Upper lobe of left lung (tissue), 6 donors: ENCODE measurements around the gene THAP4. TPM values are rescaled to one million over a fixed set of nuclear protein-coding genes. Genes with fewer than 3 reads are reported as not detected.
A peak's percentile ranks its signal among the peaks of the same experiment; 100 is the strongest.

Experiments used
- ATAC-seq, 2 donors: fragments of 200-7000 bp; cut with Tn5 transposase; one replicate each; pipeline ENCODE4 v1.9.1; 2022; ENCODE audit warnings: mild to moderate bottlenecking in 2 of 2, moderate library complexity in 2 of 2; ENCODE audit not compliant: low FRiP score in 2 of 2
- DNase-seq, 2 donors: peaks; one replicate each; pipeline ENCODE4 v3.0.0-alpha.2; 2019 to 2020
- H3K27ac ChIP-seq, 4 donors: fragments of 200-600 bp; sonication (generic); one replicate each; pipeline ENCODE4 v1.5.1; 2016 to 2019
- H3K27me3 ChIP-seq, 4 donors: fragments of 200-600 bp; sonication (generic); one replicate each; pipeline ENCODE4 v1.5.1; 2017 to 2019
- H3K36me3 ChIP-seq, 4 donors: fragments of 200-600 bp; sonication (generic); one replicate each; pipeline ENCODE4 v1.5.1; 2016 to 2019
- H3K4me1 ChIP-seq, 4 donors: fragments of 200-600 bp; sonication (generic); one replicate each; pipeline ENCODE4 v1.5.1; 2018 to 2019
- H3K4me3 ChIP-seq, 4 donors: fragments of 200-600 bp; sonication (generic); one replicate each; pipeline ENCODE4 v1.5.1; 2017 to 2019; ENCODE audit warnings: mild to moderate bottlenecking in 2 of 4, moderate library complexity in 1 of 4
- H3K9me3 ChIP-seq, 4 donors: fragments of 200-600 bp; sonication (generic); one replicate each; pipeline ENCODE4 v1.5.1; 2018 to 2019
- EP300 ChIP-seq, 4 donors: sonication (generic); formaldehyde crosslinking; IDR thresholded peaks; one replicate each; pipeline ENCODE4 v1.5.1; 2017; ENCODE audit warnings: antibody characterized with exemption in 4 of 4, control low read depth in 2 of 4
- POLR2A ChIP-seq, 4 donors: fragments of 450-650 bp; IDR thresholded peaks; one replicate each; pipeline ENCODE4 v1.5.1; 2016 to 2017; ENCODE audit warnings: antibody characterized with exemption in 4 of 4, mild to moderate bottlenecking in 2 of 4
- POLR2AphosphoS5 ChIP-seq, 2 donors: sonication (generic); formaldehyde crosslinking; IDR thresholded peaks; one replicate each; pipeline ENCODE4 v1.5.1; 2017; ENCODE audit warnings: antibody characterized with exemption in 2 of 2
- WGBS, 2 donors: methylation state at CpG; one replicate each; pipeline ENCODE4 v1.1.5; 2017 to 2018; 5-methylcytosine and 5-hydroxymethylcytosine counted together
- small RNA-seq, 4 donors: library from RNA; depleted of rRNA; stranded (forward); fragments of <200 nt; gene quantifications; one replicate each; pipeline ENCODE3, GENCODE V24; 2016
- total RNA-seq, 6 donors: library from RNA; depleted of rRNA in 4 of 6; stranded (reverse); fragments of >200 nt in 4 of 6; gene quantifications; one replicate each; pipeline versions ENCODE4 v1.1.0 to v1.2.1, GENCODE V29; 2016 to 2021
- TF ChIP-seq, protein P1 (sequence below), 6 experiments: fragments of 450-650 bp in 4 of 6; fragments of 200-600 bp in 2 of 6; sonication (generic) in 2 of 6; IDR thresholded peaks; one replicate each; pipeline ENCODE4 v1.5.1; 2016 to 2019; ENCODE audit warnings: antibody characterized with exemption in 6 of 6
- donor health status: DM: no; HTN: no; CAD: no; lungs with moderate emphysema.
- donor health status: DM: no; HTN: yes; CAD: no; lungs with severe emphysema.

The THAP4 gene
- total RNA-seq, 6 donors from 2014 or later, result 36.6 to 85.9 (median 48.1) TPM

DNA sequence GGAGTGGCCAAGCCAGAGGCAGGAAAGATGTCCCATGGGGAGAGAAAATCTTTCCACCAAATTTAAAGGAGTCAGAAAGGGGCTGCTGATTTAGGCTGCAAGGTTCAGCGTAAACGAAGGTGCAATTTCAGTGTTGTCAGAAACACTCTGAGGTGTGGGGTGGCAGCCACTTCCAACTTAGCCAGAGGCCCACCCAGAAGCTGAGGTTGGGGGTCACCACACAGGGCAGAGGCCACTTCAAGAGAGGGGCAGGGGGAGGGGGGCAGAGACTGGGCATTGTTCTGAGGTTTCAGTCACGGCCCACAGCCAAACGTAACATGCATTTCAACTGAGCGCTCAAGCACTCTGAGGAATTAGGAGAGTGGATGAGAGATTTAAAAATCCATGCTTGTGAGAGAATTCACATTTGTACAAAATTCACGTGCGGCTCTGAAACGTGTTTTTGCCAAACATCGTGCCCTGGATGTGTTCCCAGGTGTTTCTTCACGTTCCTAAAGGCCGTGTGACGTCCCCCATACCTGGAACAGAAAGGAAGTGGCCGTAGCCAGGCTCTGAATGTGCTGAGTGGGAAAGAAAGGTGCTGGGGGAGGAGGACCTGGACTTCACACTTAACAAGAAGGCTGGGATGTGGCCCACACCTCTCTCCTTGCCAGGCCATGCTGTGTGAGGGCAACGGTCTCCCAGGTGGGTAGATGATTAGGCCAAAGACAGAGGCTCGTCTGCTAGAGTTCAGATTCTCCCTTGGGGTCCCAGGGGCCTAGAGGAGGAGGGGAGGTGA lies 97.9 kb downstream of the THAP4 start:
- 73 to 74% methylated on average over 15 of the region's 15 CpGs for WGBS, 2 donors
- no peaks in the 10 kb centered on the region for H3K9me3 ChIP-seq
- no peaks in the 10 kb centered on the region for H3K36me3 ChIP-seq
- no peak for TF ChIP-seq EP300 (IDR thresholded peaks at IDR 0.05)
- TF ChIP-seq POLR2AphosphoS5 (IDR thresholded peaks at IDR 0.05), result no peak
- H3K27me3 ChIP-seq, result peaks cover 0 to 17% (median 4%) of the 10 kb centered on the region in 4 donors
- H3K4me3 ChIP-seq, result no peak overlapping the region
- no peak for DNase-seq
- peak overlapping the region in 3 of 4 donors; percentile 12 to 80 (median 65) for H3K27ac ChIP-seq
- H3K4me1 ChIP-seq, result peaks cover 12 to 29% (median 20%) of the 10 kb centered on the region in 4 donors
- ATAC-seq, result no peak

DNA sequence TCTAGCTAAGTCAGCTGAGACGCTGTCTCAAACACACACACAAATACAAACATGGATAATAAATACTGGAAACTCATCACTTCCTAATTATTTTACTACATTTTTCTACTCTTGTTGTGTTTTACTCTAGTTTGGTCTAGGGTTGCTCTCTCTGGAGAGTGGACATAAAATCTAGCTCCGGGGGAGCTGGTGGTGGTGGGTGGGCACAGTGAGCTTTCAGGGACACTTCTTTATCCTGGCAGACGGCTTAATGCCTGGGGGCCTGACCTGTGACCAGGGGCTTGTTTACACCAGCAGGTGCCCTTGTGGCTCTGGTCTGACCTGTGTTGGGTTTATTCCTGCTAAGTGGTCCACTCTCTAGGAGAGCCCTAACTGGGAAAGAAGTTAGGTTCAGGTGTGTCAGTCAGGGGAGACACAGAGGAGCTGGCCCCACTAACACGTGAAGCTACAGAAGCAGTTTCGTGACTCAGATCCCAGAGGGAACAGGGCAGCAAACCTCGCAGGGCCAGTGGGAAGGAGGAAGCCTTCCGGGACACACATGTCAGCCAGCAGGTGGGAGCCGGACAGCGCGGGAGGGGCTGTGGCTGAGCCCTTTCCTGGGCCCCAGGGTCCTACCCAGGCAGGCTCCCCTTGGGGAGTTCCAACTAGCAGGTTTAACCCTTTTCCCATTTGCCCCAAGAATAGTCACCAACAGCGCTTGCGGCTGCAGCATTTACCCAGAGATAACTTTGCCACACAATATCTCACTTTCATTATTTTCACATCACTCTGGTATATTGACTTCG lies 100.9 kb downstream of the THAP4 start:
- H3K9me3 ChIP-seq, result no peaks in the 10 kb centered on the region
- no peaks in the 10 kb centered on the region for H3K36me3 ChIP-seq
- ATAC-seq (no peak), DNase-seq (peak in 1 of 2 donors; percentile 56)
- H3K4me3 ChIP-seq, result no peak overlapping the region
- WGBS, 2 donors, result 70 to 79% methylated on average over 12 to 13 of the region's 13 CpGs
- H3K27ac ChIP-seq, result no peak overlapping the region
- H3K4me1 ChIP-seq, result peaks cover 5 to 16% (median 7%) of the 10 kb centered on the region in 4 donors
- TF ChIP-seq POLR2A (IDR thresholded peaks at IDR 0.05), result no peak
- TF ChIP-seq, protein P1, sequence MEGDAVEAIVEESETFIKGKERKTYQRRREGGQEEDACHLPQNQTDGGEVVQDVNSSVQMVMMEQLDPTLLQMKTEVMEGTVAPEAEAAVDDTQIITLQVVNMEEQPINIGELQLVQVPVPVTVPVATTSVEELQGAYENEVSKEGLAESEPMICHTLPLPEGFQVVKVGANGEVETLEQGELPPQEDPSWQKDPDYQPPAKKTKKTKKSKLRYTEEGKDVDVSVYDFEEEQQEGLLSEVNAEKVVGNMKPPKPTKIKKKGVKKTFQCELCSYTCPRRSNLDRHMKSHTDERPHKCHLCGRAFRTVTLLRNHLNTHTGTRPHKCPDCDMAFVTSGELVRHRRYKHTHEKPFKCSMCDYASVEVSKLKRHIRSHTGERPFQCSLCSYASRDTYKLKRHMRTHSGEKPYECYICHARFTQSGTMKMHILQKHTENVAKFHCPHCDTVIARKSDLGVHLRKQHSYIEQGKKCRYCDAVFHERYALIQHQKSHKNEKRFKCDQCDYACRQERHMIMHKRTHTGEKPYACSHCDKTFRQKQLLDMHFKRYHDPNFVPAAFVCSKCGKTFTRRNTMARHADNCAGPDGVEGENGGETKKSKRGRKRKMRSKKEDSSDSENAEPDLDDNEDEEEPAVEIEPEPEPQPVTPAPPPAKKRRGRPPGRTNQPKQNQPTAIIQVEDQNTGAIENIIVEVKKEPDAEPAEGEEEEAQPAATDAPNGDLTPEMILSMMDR (IDR thresholded peaks at IDR 0.05), result no peak
- TF ChIP-seq EP300 (IDR thresholded peaks at IDR 0.05), result no peak
- no peak for TF ChIP-seq POLR2AphosphoS5 (IDR thresholded peaks at IDR 0.05)
- H3K27me3 ChIP-seq, result peaks cover 0 to 8% (median 0%) of the 10 kb centered on the region in 4 donors

DNA sequence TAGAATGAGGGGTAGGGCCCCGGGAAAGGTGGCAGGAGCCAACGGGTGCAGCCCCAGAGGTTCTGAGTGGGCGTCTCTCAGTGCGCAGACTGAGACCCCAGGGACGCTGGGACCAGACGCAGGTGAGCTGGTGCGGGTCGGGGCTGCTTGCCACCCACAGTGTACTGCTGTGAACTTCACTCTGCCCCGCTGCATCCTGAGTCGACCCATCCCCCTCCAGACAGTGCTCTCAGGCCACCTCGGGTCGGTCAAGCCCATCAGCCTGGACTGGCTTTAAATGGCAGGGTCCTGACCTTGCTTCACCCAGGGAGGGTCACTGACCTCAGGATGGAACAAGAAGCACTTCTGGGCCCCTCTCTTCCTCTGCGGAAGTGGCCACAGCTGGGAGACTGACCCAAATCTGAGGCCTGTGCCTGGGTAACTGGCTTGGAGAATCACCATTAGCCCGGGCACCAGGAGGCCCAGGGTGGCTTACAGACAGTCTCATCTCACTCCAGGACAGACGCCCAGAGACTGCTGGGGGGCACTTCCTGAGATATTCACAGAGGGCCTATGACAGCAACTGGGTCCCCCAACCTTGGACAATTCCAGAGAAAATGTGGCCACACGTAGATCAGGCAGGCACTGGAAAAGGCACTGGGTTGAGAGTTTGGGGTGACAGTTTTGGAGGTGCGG lies 102.1 kb downstream of the THAP4 start:
- no peaks in the 10 kb centered on the region for H3K9me3 ChIP-seq
- H3K4me1 ChIP-seq, result peaks cover 0 to 4% (median 0%) of the 10 kb centered on the region in 4 donors
- DNase-seq (peak in 1 of 2 donors; percentile 64), ATAC-seq (no peak)
- no peak overlapping the region for H3K27ac ChIP-seq
- H3K27me3 ChIP-seq, result no peaks in the 10 kb centered on the region
- H3K4me3 ChIP-seq, result no peak overlapping the region
- H3K36me3 ChIP-seq, result no peaks in the 10 kb centered on the region
- 82 to 85% methylated on average over 14 to 15 of the region's 17 CpGs for WGBS, 2 donors
- TF ChIP-seq POLR2A (IDR thresholded peaks at IDR 0.05), result no peak
- TF ChIP-seq EP300 (IDR thresholded peaks at IDR 0.05), result no peak
- no peak for TF ChIP-seq POLR2AphosphoS5 (IDR thresholded peaks at IDR 0.05)
- TF ChIP-seq, protein P1 (IDR thresholded peaks at IDR 0.05), result no peak

Small RNA genes lying within 50 kb of the gene (small RNA-seq; reads per million reads assigned to genes)
- gene RNA5SP122, result 0 reads per million in 4 donors

Other genes starting within 250 kb of the THAP4 start
- gene STK25, start 128.6 kb downstream of the THAP4 start, total RNA-seq, result 100 to 1,000 TPM in 5 of 6 donors, 10 to 100 TPM in 1; 97.3 to 351 (median 134) TPM
- 100 to 1,000 TPM in 1 of 6 donors, 10 to 100 TPM in 5; 42.9 to 143 (median 61.3) TPM for gene BOK, start 78.4 kb downstream of the THAP4 start, total RNA-seq
- gene ATG4B, start 535 bp upstream of the THAP4 start, total RNA-seq, result 100 to 1,000 TPM in 1 of 6 donors, 10 to 100 TPM in 5; 53.1 to 213 (median 68.1) TPM
- 10 to 100 TPM; 10.2 to 43.0 (median 19.6) TPM for gene DTYMK, start 49.7 kb upstream of the THAP4 start, total RNA-seq
- gene ING5, start 64.9 kb upstream of the THAP4 start, total RNA-seq, result 100 to 1,000 TPM in 1 of 6 donors, 10 to 100 TPM in 5; 20.2 to 181 (median 41.5) TPM
- gene D2HGDH, start 97.5 kb upstream of the THAP4 start, total RNA-seq, result 100 to 1,000 TPM in 1 of 6 donors, 10 to 100 TPM in 5; 12.5 to 155 (median 35.8) TPM
- gene GAL3ST2, start 139.7 kb upstream of the THAP4 start, total RNA-seq, result 1 to 10 TPM in 1 of 6 donors, under 1 TPM in 2, not detected in 3; 0.59 to 2.1 (median 0.91) TPM
- 1 to 10 TPM in 1 of 6 donors, not detected in 5; 2.9 TPM for gene NEU4, start 172.0 kb upstream of the THAP4 start, total RNA-seq
- 1 to 10 TPM in 2 of 6 donors, under 1 TPM in 3, not detected in 1; 0.49 to 4.2 (median 0.91) TPM for gene PDCD1, start 221.7 kb upstream of the THAP4 start, total RNA-seq
- 1 to 10 TPM in 2 of 6 donors, under 1 TPM in 3, not detected in 1; 0.14 to 2.1 (median 0.69) TPM for gene RTP5, start 232.6 kb upstream of the THAP4 start, total RNA-seq